ENCODE data around the gene NTF3.

The NTF3 gene

DNA sequence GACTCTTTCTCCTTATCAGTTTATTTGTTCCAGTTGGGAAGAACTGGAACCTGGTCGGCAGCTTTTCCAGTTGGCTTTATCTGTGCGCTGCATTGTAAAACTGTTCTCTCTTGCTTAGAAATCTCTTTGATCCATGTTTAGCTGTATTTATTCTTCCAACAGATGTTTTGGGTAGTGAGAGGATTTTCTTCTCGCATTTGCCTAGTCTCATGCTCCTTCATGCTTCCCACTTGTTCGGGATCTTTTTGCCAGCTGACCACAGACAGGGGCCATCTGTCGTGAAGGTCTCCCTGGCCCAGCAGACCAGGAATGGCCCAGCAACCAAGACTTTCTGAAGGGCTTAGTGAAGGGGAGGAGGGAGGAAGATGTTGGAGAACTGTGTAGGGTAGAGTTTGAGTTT is 21.6 kb downstream of the NTF3 start:
- TF ChIP-seq EZH2phosphoT487 (IDR thresholded peaks at IDR 0.05; ENCODE audit: borderline replicate concordance): no peak
- TF ChIP-seq, protein P1, sequence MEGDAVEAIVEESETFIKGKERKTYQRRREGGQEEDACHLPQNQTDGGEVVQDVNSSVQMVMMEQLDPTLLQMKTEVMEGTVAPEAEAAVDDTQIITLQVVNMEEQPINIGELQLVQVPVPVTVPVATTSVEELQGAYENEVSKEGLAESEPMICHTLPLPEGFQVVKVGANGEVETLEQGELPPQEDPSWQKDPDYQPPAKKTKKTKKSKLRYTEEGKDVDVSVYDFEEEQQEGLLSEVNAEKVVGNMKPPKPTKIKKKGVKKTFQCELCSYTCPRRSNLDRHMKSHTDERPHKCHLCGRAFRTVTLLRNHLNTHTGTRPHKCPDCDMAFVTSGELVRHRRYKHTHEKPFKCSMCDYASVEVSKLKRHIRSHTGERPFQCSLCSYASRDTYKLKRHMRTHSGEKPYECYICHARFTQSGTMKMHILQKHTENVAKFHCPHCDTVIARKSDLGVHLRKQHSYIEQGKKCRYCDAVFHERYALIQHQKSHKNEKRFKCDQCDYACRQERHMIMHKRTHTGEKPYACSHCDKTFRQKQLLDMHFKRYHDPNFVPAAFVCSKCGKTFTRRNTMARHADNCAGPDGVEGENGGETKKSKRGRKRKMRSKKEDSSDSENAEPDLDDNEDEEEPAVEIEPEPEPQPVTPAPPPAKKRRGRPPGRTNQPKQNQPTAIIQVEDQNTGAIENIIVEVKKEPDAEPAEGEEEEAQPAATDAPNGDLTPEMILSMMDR (conservative IDR thresholded peaks at IDR 0.05; ENCODE audit: low read length): no peak
- Histone ChIP-seq H3K4me2 (ENCODE audit: low read depth, low read length, poor library complexity, severe bottlenecking) (no peak overlapping the region), H3K27me3 (ENCODE audit: insufficient read depth, low read length, poor library complexity, severe bottlenecking) (peaks cover 20% of the 10 kb centered on the region), H3K9me2 (replicated peaks; ENCODE audit: low read depth, low read length) (no peaks in the 10 kb centered on the region), H2AFZ (ENCODE audit: low read length) (no peak overlapping the region), H3K36me3 (ENCODE audit: insufficient read depth, low read length) (no peaks in the 10 kb centered on the region), H3K9me3 (ENCODE audit: insufficient read depth, low read depth, low read length) (no peaks in the 10 kb centered on the region), H4K20me1 (ENCODE audit: insufficient read depth, low read length, poor library complexity, severe bottlenecking) (no peaks in the 10 kb centered on the region), H3K9ac (ENCODE audit: low read depth, low read length, poor library complexity, severe bottlenecking) (no peak overlapping the region), H3K4me1 (ENCODE audit: insufficient read depth, low read length, poor library complexity, severe bottlenecking) (peaks cover 10% of the 10 kb centered on the region), H3K4me3 (ENCODE audit: low read length, poor library complexity, severe bottlenecking) (no peak overlapping the region), H3K79me2 (ENCODE audit: insufficient read depth, low read length) (no peaks in the 10 kb centered on the region), H3F3A (ENCODE audit: low read depth) (no peaks in the 10 kb centered on the region)

DNA sequence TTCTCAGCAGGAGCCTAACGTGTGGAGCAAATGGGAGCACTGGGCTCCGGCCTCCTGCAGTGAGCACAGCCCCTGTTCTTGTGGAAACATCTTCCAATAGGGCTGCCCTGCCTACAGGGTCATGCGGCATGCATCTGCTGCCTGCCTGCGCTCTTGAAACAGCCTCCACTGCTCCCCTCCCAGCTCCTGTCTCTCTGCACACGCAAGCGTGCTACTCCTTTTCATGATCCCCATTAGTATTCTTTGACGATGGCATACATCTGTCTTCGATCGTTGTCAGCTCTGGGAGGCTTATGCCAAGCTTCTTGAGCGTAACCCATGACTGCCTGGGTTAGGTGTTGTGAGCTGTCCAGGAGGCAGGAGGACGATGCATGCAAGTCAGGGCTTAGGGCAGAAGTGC is 23.1 kb downstream of the NTF3 start:
- Histone ChIP-seq H3K79me2 (ENCODE audit: insufficient read depth, low read length) (no peaks in the 10 kb centered on the region), H3K27me3 (ENCODE audit: insufficient read depth, low read length, poor library complexity, severe bottlenecking) (peaks cover 7% of the 10 kb centered on the region), H3K4me2 (ENCODE audit: low read depth, low read length, poor library complexity, severe bottlenecking) (no peak overlapping the region), H3K9me2 (replicated peaks; ENCODE audit: low read depth, low read length) (no peaks in the 10 kb centered on the region), H3F3A (ENCODE audit: low read depth) (no peaks in the 10 kb centered on the region), H3K4me1 (ENCODE audit: insufficient read depth, low read length, poor library complexity, severe bottlenecking) (peaks cover 10% of the 10 kb centered on the region), H3K9ac (ENCODE audit: low read depth, low read length, poor library complexity, severe bottlenecking) (no peak overlapping the region), H4K20me1 (ENCODE audit: insufficient read depth, low read length, poor library complexity, severe bottlenecking) (no peaks in the 10 kb centered on the region), H2AFZ (ENCODE audit: low read length) (no peak overlapping the region), H3K9me3 (ENCODE audit: insufficient read depth, low read depth, low read length) (no peaks in the 10 kb centered on the region), H3K36me3 (ENCODE audit: insufficient read depth, low read length) (no peaks in the 10 kb centered on the region), H3K4me3 (ENCODE audit: low read length, poor library complexity, severe bottlenecking) (no peak overlapping the region)
- TF ChIP-seq, protein P1 (conservative IDR thresholded peaks at IDR 0.05; ENCODE audit: low read length): no peak
- no peak for TF ChIP-seq EZH2phosphoT487 (IDR thresholded peaks at IDR 0.05; ENCODE audit: borderline replicate concordance)

DNA sequence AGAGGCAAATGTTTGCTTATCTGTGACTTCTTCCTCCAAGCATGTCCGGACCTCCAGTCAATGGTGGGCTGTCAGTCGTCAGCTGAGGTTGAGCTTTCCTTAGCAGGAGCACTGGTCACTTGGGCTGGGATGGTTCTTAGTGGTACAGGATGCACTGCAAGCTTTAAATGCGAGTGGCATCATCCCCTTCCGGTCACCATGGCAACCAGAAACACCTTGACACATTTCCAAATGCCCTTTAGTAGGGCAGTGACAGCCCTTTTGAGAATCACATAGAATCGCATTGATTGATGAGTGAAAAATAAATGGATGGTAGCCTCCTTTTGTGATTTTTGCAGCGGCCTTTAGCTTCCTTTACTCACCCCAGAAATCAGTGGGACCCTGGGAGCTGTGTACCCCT is 24.1 kb downstream of the NTF3 start:
- no peak overlapping the region for H3K9ac ChIP-seq (ENCODE audit: low read depth, low read length, poor library complexity, severe bottlenecking)
- no peaks in the 10 kb centered on the region for H3F3A ChIP-seq (ENCODE audit: low read depth)
- no peak overlapping the region for H3K4me2 ChIP-seq (ENCODE audit: low read depth, low read length, poor library complexity, severe bottlenecking)
- H3K27me3 ChIP-seq (ENCODE audit: insufficient read depth, low read length, poor library complexity, severe bottlenecking): peaks cover 4% of the 10 kb centered on the region
- H3K4me1 ChIP-seq (ENCODE audit: insufficient read depth, low read length, poor library complexity, severe bottlenecking): peaks cover 10% of the 10 kb centered on the region
- H3K9me3 ChIP-seq (ENCODE audit: insufficient read depth, low read depth, low read length): no peaks in the 10 kb centered on the region
- H3K36me3 ChIP-seq (ENCODE audit: insufficient read depth, low read length): no peaks in the 10 kb centered on the region
- TF ChIP-seq, protein P1 (conservative IDR thresholded peaks at IDR 0.05; ENCODE audit: low read length): no peak
- no peak for TF ChIP-seq EZH2phosphoT487 (IDR thresholded peaks at IDR 0.05; ENCODE audit: borderline replicate concordance)
- no peaks in the 10 kb centered on the region for H3K79me2 ChIP-seq (ENCODE audit: insufficient read depth, low read length)
- H3K4me3 ChIP-seq (ENCODE audit: low read length, poor library complexity, severe bottlenecking): no peak overlapping the region
- no peaks in the 10 kb centered on the region for H3K9me2 ChIP-seq (replicated peaks; ENCODE audit: low read depth, low read length)
- no peaks in the 10 kb centered on the region for H4K20me1 ChIP-seq (ENCODE audit: insufficient read depth, low read length, poor library complexity, severe bottlenecking)
- H2AFZ ChIP-seq (ENCODE audit: low read length): no peak overlapping the region

Measured in Loucy (cell line).